Mucosa of rectum (tissue), 2 donors: ENCODE results near the gene PEBP1.

Experiments
- H3K27ac ChIP-seq, 2 donors: one replicate each; pipeline ENCODE4 v1.7.0; 2013; ENCODE audit warnings: inconsistent platforms in 2 of 2, low read depth in 2 of 2, low read length in 2 of 2
- H3K27me3 ChIP-seq, 2 donors: one replicate each; pipeline ENCODE4 v1.7.0; 2013; ENCODE audit warnings: low read length in 2 of 2; ENCODE audit not compliant: control insufficient read depth in 2 of 2, insufficient read depth in 2 of 2
- H3K36me3 ChIP-seq, 2 donors: one replicate each; pipeline ENCODE4 v1.7.0; 2013; ENCODE audit warnings: low read length in 2 of 2; ENCODE audit not compliant: control insufficient read depth in 2 of 2, insufficient read depth in 2 of 2
- H3K4me1 ChIP-seq, 2 donors: one replicate each; pipeline ENCODE4 v1.7.0; 2013; ENCODE audit warnings: low read length in 2 of 2, mild to moderate bottlenecking in 1 of 2; ENCODE audit not compliant: control insufficient read depth in 2 of 2, insufficient read depth in 2 of 2
- H3K4me3 ChIP-seq, 2 donors: one replicate each; pipeline ENCODE4 v1.7.0; 2013; ENCODE audit warnings: low read length in 2 of 2
- H3K9ac ChIP-seq, 2 donors: one replicate each; pipeline ENCODE4 v1.7.0; 2013; ENCODE audit warnings: low read length in 2 of 2, low read depth in 1 of 2, mild to moderate bottlenecking in 1 of 2
- H3K9me3 ChIP-seq, 2 donors: one replicate each; pipeline ENCODE4 v1.7.0; 2013; ENCODE audit warnings: low read length in 2 of 2; ENCODE audit not compliant: control insufficient read depth in 2 of 2
- donor health status: healthy.
- donor health status: Normal muscosa, but diverticular disease.

Gene PEBP1

GRCh38 chr12:118150625-118151024 is 14.7 kb downstream of the PEBP1 start:
- no peak overlapping the region for H3K9ac ChIP-seq
- H3K27me3 ChIP-seq: no peaks in the 10 kb centered on the region
- H3K4me1 ChIP-seq: no peaks in the 10 kb centered on the region
- no peak overlapping the region for H3K27ac ChIP-seq
- peaks cover 32 to 44% of the 10 kb centered on the region in 2 donors for H3K36me3 ChIP-seq
- no peak overlapping the region for H3K4me3 ChIP-seq
- H3K9me3 ChIP-seq: no peaks in the 10 kb centered on the region

GRCh38 chr12:118151755-118152154 is 15.8 kb downstream of the PEBP1 start:
- no peak overlapping the region for H3K27ac ChIP-seq
- H3K27me3 ChIP-seq: no peaks in the 10 kb centered on the region
- peaks cover 37% of the 10 kb centered on the region in 2 donors for H3K36me3 ChIP-seq
- H3K9me3 ChIP-seq: no peaks in the 10 kb centered on the region
- no peaks in the 10 kb centered on the region for H3K4me1 ChIP-seq
- no peak overlapping the region for H3K4me3 ChIP-seq
- no peak overlapping the region for H3K9ac ChIP-seq

GRCh38 chr12:118160536-118160935 is 24.6 kb downstream of the PEBP1 start:
- no peaks in the 10 kb centered on the region for H3K27me3 ChIP-seq
- peaks cover 50 to 54% of the 10 kb centered on the region in 2 donors for H3K36me3 ChIP-seq
- H3K9ac ChIP-seq: no peak overlapping the region
- no peaks in the 10 kb centered on the region for H3K9me3 ChIP-seq
- H3K27ac ChIP-seq: no peak overlapping the region
- no peak overlapping the region for H3K4me3 ChIP-seq
- H3K4me1 ChIP-seq: no peaks in the 10 kb centered on the region

GRCh38 chr12:118164798-118165486 is 29.0 kb downstream of the PEBP1 start:
- Histone ChIP-seq H3K27me3 (no peaks in the 10 kb centered on the region), H3K9me3 (no peaks in the 10 kb centered on the region), H3K36me3 (peaks cover 35 to 45% of the 10 kb centered on the region in 2 donors), H3K9ac (no peak overlapping the region), H3K4me3 (no peak overlapping the region), H3K4me1 (no peaks in the 10 kb centered on the region), H3K27ac (no peak overlapping the region)

GRCh38 chr12:118166946-118167345 is 31.0 kb downstream of the PEBP1 start:
- H3K36me3 ChIP-seq: peaks cover 28 to 41% of the 10 kb centered on the region in 2 donors
- H3K4me3 ChIP-seq: no peak overlapping the region
- no peaks in the 10 kb centered on the region for H3K4me1 ChIP-seq
- no peaks in the 10 kb centered on the region for H3K27me3 ChIP-seq
- H3K9me3 ChIP-seq: no peaks in the 10 kb centered on the region
- H3K27ac ChIP-seq: no peak overlapping the region
- no peak overlapping the region for H3K9ac ChIP-seq

- no peak overlapping the region for H3K27ac ChIP-seq
- H3K36me3 ChIP-seq: peaks cover 52 to 62% of the 10 kb centered on the region in 2 donors
- H3K9me3 ChIP-seq: no peaks in the 10 kb centered on the region
- no peak overlapping the region for H3K4me3 ChIP-seq
- no peaks in the 10 kb centered on the region for H3K4me1 ChIP-seq
- no peaks in the 10 kb centered on the region for H3K27me3 ChIP-seq
- no peak overlapping the region for H3K9ac ChIP-seq
These were observed 40.0 kb downstream of the PEBP1 start for GRCh38 chr12:118175823-118176447.

GRCh38 chr12:118183155-118183554 is 47.2 kb downstream of the PEBP1 start:
- H3K36me3 ChIP-seq: peaks cover 25 to 29% of the 10 kb centered on the region in 2 donors
- no peak overlapping the region for H3K9ac ChIP-seq
- H3K9me3 ChIP-seq: no peaks in the 10 kb centered on the region
- no peak overlapping the region for H3K27ac ChIP-seq
- H3K4me1 ChIP-seq: peaks cover 0 to 4% of the 10 kb centered on the region in 2 donors
- H3K27me3 ChIP-seq: no peaks in the 10 kb centered on the region
- H3K4me3 ChIP-seq: no peak overlapping the region

GRCh38 chr12:118183711-118184110 is 47.8 kb downstream of the PEBP1 start:
- no peak overlapping the region for H3K27ac ChIP-seq
- no peak overlapping the region for H3K9ac ChIP-seq
- H3K4me3 ChIP-seq: no peak overlapping the region
- H3K36me3 ChIP-seq: peaks cover 27 to 29% of the 10 kb centered on the region in 2 donors
- no peaks in the 10 kb centered on the region for H3K27me3 ChIP-seq
- H3K4me1 ChIP-seq: peaks cover 0 to 4% of the 10 kb centered on the region in 2 donors
- H3K9me3 ChIP-seq: no peaks in the 10 kb centered on the region

- H3K4me1 ChIP-seq: peaks cover 0 to 4% of the 10 kb centered on the region in 2 donors
- no peak overlapping the region for H3K4me3 ChIP-seq
- H3K36me3 ChIP-seq: peaks cover 15 to 20% of the 10 kb centered on the region in 2 donors
- H3K9ac ChIP-seq: no peak overlapping the region
- H3K9me3 ChIP-seq: no peaks in the 10 kb centered on the region
- H3K27ac ChIP-seq: no peak overlapping the region
- H3K27me3 ChIP-seq: no peaks in the 10 kb centered on the region
These were observed 49.9 kb downstream of the PEBP1 start for GRCh38 chr12:118185602-118186397.
